ENCODE measurements around the gene PUS7. TPM values are rescaled to one million over a fixed set of nuclear protein-coding genes. Genes with fewer than 3 reads are reported as not detected.

The PUS7 gene
- total and polyA plus RNA-seq, 2 of the 8 experiments (the other 6 are each of a cell fraction or from before 2014, with no cell fraction given) = 18.9 to 65.2 TPM

GRCh38 chr7:105408791-105409410 lies 113.2 kb downstream of the PUS7 start (continued):
- TF ChIP-seq, protein P1, sequence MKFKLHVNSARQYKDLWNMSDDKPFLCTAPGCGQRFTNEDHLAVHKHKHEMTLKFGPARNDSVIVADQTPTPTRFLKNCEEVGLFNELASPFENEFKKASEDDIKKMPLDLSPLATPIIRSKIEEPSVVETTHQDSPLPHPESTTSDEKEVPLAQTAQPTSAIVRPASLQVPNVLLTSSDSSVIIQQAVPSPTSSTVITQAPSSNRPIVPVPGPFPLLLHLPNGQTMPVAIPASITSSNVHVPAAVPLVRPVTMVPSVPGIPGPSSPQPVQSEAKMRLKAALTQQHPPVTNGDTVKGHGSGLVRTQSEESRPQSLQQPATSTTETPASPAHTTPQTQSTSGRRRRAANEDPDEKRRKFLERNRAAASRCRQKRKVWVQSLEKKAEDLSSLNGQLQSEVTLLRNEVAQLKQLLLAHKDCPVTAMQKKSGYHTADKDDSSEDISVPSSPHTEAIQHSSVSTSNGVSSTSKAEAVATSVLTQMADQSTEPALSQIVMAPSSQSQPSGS (IDR thresholded peaks at IDR 0.05; ENCODE audit: low read length) = no peak
- TF ChIP-seq PHF8 (conservative IDR thresholded peaks at IDR 0.05; ENCODE audit: low read depth, low read length) = no peak

Other genes with a start within 250 kb of the PUS7 start
- gene SRPK2, start 133.3 kb downstream of the PUS7 start, total RNA-seq (2021; fragmentation: NEBNext Ultra II Directional; extraction: Animal tissue kit (Norgen Biotek cat#: 25700)) = 47.1 and 51.2 TPM in 2 replicates
- gene SRPK2, start 133.3 kb downstream of the PUS7 start, polyA plus RNA-seq (2011; rRNA removed) = 8.0 and 10.0 TPM in 2 replicates
- 18.6 and 21.8 TPM in 2 replicates for gene RINT1, start 9.9 kb upstream of the PUS7 start, total RNA-seq (2021; fragmentation: NEBNext Ultra II Directional; extraction: Animal tissue kit (Norgen Biotek cat#: 25700))
- 5.0 and 7.8 TPM in 2 replicates for gene RINT1, start 9.9 kb upstream of the PUS7 start, polyA plus RNA-seq (2011; rRNA removed)
- gene EFCAB10, start 59.2 kb upstream of the PUS7 start, total RNA-seq (2021; fragmentation: NEBNext Ultra II Directional; extraction: Animal tissue kit (Norgen Biotek cat#: 25700)) = 3.1 TPM in 2 replicates
- 0.52 and 0.80 TPM in 2 replicates for gene EFCAB10, start 59.2 kb upstream of the PUS7 start, polyA plus RNA-seq (2011; rRNA removed)